Naive thymus-derived CD4-positive, alpha-beta T cell (primary cell): ENCODE data around the gene ZNF674. TPM values are rescaled to one million over a fixed set of nuclear protein-coding genes. Genes with fewer than 3 reads are reported as not detected.
A peak's percentile ranks its signal among the peaks of the same experiment; 100 is the strongest.

Experiments used
- ATAC-seq: fragments of 150-1000 bp; cut with Tn5 transposase; 2 replicates; pipeline ENCODE4 v1.10.0; 2021; ENCODE audit warnings: mild to moderate bottlenecking, moderate library complexity
- CTCF ChIA-PET: fragments of 350-600 bp; sonication (Branson Sonifier 250); formaldehyde crosslinking; loops from one replicate; lab custom pipeline; 2021; ENCODE audit warnings: antibody characterized with exemption; lab: Charles Lee
- POLR2A ChIA-PET: fragments of 350-600 bp; sonication (Branson Sonifier 250); formaldehyde crosslinking; loops from one replicate; lab custom pipeline; 2021; ENCODE audit warnings: antibody characterized with exemption, inconsistent platforms; lab: Charles Lee
- DNase-seq, 9 donors: peaks; one replicate each; pipeline versions ENCODE4 v3.0.0 to v3.0.0-alpha.2; 2020 to 2022; ENCODE audit warnings: mixed read lengths in 1 of 9
- H3K27ac ChIP-seq: one replicate; pipeline ENCODE4 v1.7.0; 2013; ENCODE audit warnings: mild to moderate bottlenecking, low read depth, low read length, moderate library complexity
- H3K27me3 ChIP-seq, 2 donors: one replicate each; pipeline ENCODE4 v1.7.0; 2013; ENCODE audit warnings: low read length in 2 of 2, mild to moderate bottlenecking in 2 of 2, moderate library complexity in 2 of 2; ENCODE audit not compliant: control insufficient read depth in 2 of 2, insufficient read depth in 2 of 2
- H3K36me3 ChIP-seq, 3 experiments: 1 replicate in 2 of 3; 2 replicates in 1 of 3; pipeline ENCODE4 v1.7.0; 2013; ENCODE audit warnings: low read length in 3 of 3, mild to moderate bottlenecking in 3 of 3, moderate library complexity in 1 of 3; ENCODE audit not compliant: insufficient read depth in 3 of 3, control insufficient read depth in 2 of 3
- H3K4me1 ChIP-seq, 2 donors: one replicate each; pipeline ENCODE4 v1.7.0; 2013; ENCODE audit warnings: low read length in 2 of 2, mild to moderate bottlenecking in 2 of 2, moderate library complexity in 1 of 2; ENCODE audit not compliant: control insufficient read depth in 2 of 2, insufficient read depth in 2 of 2
- H3K4me3 ChIP-seq: 2 replicates; pipeline ENCODE4 v1.7.0; 2013; ENCODE audit warnings: mild to moderate bottlenecking, low read length
- H3K9me3 ChIP-seq, 3 experiments: 1 replicate in 2 of 3; 2 replicates in 1 of 3; pipeline ENCODE4 v1.7.0; 2013; ENCODE audit warnings: low read length in 3 of 3; ENCODE audit not compliant: control insufficient read depth in 2 of 3
- H3K27ac Mint-ChIP-seq, 9 donors: one replicate each; pipeline ENCODE4 v1.8.0; 2020 to 2022; ENCODE audit warnings: mixed read lengths in 9 of 9, mild to moderate bottlenecking in 8 of 9, moderate library complexity in 5 of 9, inconsistent platforms in 2 of 9
- H3K27me3 Mint-ChIP-seq, 5 donors: one replicate each; pipeline ENCODE4 v1.8.0; 2021 to 2022; ENCODE audit warnings: mixed read lengths in 5 of 5, mild to moderate bottlenecking in 1 of 5
- H3K36me3 Mint-ChIP-seq, 5 donors: one replicate each; pipeline ENCODE4 v1.8.0; 2020 to 2022; ENCODE audit warnings: mixed read lengths in 5 of 5, mild to moderate bottlenecking in 3 of 5, inconsistent platforms in 1 of 5
- H3K4me1 Mint-ChIP-seq, 7 donors: one replicate each; pipeline ENCODE4 v1.8.0; 2020 to 2022; ENCODE audit warnings: mixed read lengths in 7 of 7, mild to moderate bottlenecking in 3 of 7, inconsistent platforms in 1 of 7
- H3K4me3 Mint-ChIP-seq, 10 donors: one replicate each; pipeline ENCODE4 v1.8.0; 2020 to 2022; ENCODE audit warnings: mild to moderate bottlenecking in 10 of 10, mixed read lengths in 10 of 10, moderate library complexity in 6 of 10, inconsistent platforms in 2 of 10
- H3K9me3 Mint-ChIP-seq, 11 donors: one replicate each; pipeline ENCODE4 v1.8.0; 2020 to 2022; ENCODE audit warnings: mixed read lengths in 11 of 11, mild to moderate bottlenecking in 4 of 11, inconsistent platforms in 1 of 11, moderate library complexity in 1 of 11
- intact Hi-C, 2 donors: fragments of 100-400 bp; cut with micrococcal nuclease; formaldehyde crosslinking; loops; one replicate each; pipeline ENCODE4 v1.15.1; 2023
- polyA plus RNA-seq, 2 donors: library from polyadenylated mRNA; unstranded; fragments of 300-500 nt; fragmentation: Illumina TruSeq; gene quantifications; one replicate each; pipeline ENCODE4 v1.2.3, GENCODE V29; 2021
- total RNA-seq, 6 experiments: library from RNA in 5 of 6; stranded (reverse) in 5 of 6; gene quantifications; 1 replicate in 5 of 6; 2 replicates in 1 of 6; pipeline ENCODE4 v1.2.3 and lab custom pipeline; 2021 to 2026

Gene ZNF674
- total RNA-seq = 1 to 10 TPM; 2.1 to 6.9 (median 5.8) TPM
- polyA plus RNA-seq = under 1 TPM; 0.77 to 0.86 TPM
- total RNA-seq (lab: John Stamatoyannopoulos, UW) = 6.2 reads per million, percentile 27 among the genes with 10 or more reads in this experiment

- ATAC-seq (peak; percentile 97), DNase-seq (peak; percentile 84 to 93 (median 90))
- CTCF ChIA-PET = no interaction called here
- Histone ChIP-seq H3K36me3 (no peaks in the 10 kb centered on the region), H3K4me1 (peaks cover 6 to 18% of the 10 kb centered on the region in 2 donors), H3K4me3 (peak within 1 kb of the TSS; percentile 81), H3K27ac (peak within 1 kb of the TSS; percentile 90), H3K27me3 (no peaks in the 10 kb centered on the region), H3K9me3 (no peaks in the 10 kb centered on the region)
- Mint-ChIP-seq H3K27ac (peak within 1 kb of the TSS; percentile 93 to 100 (median 96)), H3K4me1 (peaks cover 0 to 29% (median 25%) of the 10 kb centered on the region in 7 donors), H3K4me3 (peak within 1 kb of the TSS; percentile 92 to 100 (median 96)), H3K9me3 (peaks cover 0 to 4% (median 0%) of the 10 kb centered on the region in 11 donors), H3K27me3 (no peaks in the 10 kb centered on the region), H3K36me3 (peaks cover 0 to 6% (median 3%) of the 10 kb centered on the region in 5 donors)
- intact Hi-C loops = loop anchor here (1.0 to 10.0 kb wide), 13 partner anchors 28 to 1673 kb away; partner anchors contain the start of genes CHST7 (in 2 of the 2), KDM6A (in 2 of the 2), NDUFB11 (in 2 of the 2) and RBM10 (in 2 of the 2)
- POLR2A ChIA-PET = no interaction called here
Observed at GRCh38 chrX:46545111-46546005, at the start of gene ZNF674. ZNF674 (minus strand) TSS chrX:46545421; CDS start chrX:46542087, 3,334 bp downstream.

GRCh38 chrX:46589977-46590723, 44.9 kb upstream of the ZNF674 start:
- ChIA-PET POLR2A (interaction anchor here (1.2 kb wide), 1 partner anchor 21 kb away, joined by 6 read pairs; no protein-coding TSS in a partner anchor), CTCF (interaction anchor here (0.7 kb wide), 1 partner anchor 37 kb away, joined by 3 read pairs; no protein-coding TSS in a partner anchor)
- Histone ChIP-seq H3K27ac (no peak overlapping the region), H3K4me3 (no peak overlapping the region), H3K36me3 (no peaks in the 10 kb centered on the region), H3K4me1 (peaks cover 16% of the 10 kb centered on the region in 2 donors), H3K9me3 (no peaks in the 10 kb centered on the region), H3K27me3 (no peaks in the 10 kb centered on the region)
- intact Hi-C loops = loop anchor here in 1 of 2 donors (2.0 kb wide), 1 partner anchor 15 kb away; no protein-coding TSS in a partner anchor
- Mint-ChIP-seq H3K36me3 (peaks cover 0 to 9% (median 0%) of the 10 kb centered on the region in 5 donors), H3K4me1 (peaks cover 14 to 52% (median 32%) of the 10 kb centered on the region in 7 donors), H3K9me3 (no peaks in the 10 kb centered on the region), H3K27me3 (no peaks in the 10 kb centered on the region), H3K27ac (peak overlapping the region in 2 of 9 donors; percentile 42 to 45), H3K4me3 (peak overlapping the region in 1 of 10 donors; percentile 51)
- peak in 1 of 9 donors; percentile 12 for DNase-seq
- no peak for ATAC-seq

GRCh38 chrX:46588263-46588662, 43.0 kb upstream of the ZNF674 start:
- POLR2A ChIA-PET = interaction anchor here (0.7 to 1.9 kb wide), 3 partner anchors 16 to 695 kb away, joined by 4 to 8 read pairs (median 6); no protein-coding TSS in a partner anchor
- peaks cover 16% of the 10 kb centered on the region in 2 donors for H3K4me1 ChIP-seq
- H3K4me3 ChIP-seq = peak overlapping the region; percentile 28
- H3K27ac ChIP-seq = peak overlapping the region; percentile 44
- CTCF ChIA-PET = interaction anchor here (0.7 to 1.3 kb wide), 2 partner anchors 9 to 124 kb away, joined by 3 to 4 read pairs; no protein-coding TSS in a partner anchor
- Mint-ChIP-seq H3K27me3 (no peaks in the 10 kb centered on the region), H3K4me1 (peaks cover 7 to 49% (median 32%) of the 10 kb centered on the region in 7 donors), H3K9me3 (no peaks in the 10 kb centered on the region), H3K36me3 (peaks cover 0 to 8% (median 0%) of the 10 kb centered on the region in 5 donors), H3K27ac (peak overlapping the region; percentile 69 to 87 (median 85)), H3K4me3 (peak overlapping the region; percentile 68 to 86 (median 78))
- intact Hi-C loops = loop anchor here (1.0 to 2.0 kb wide), 2 partner anchors 13 kb away; no protein-coding TSS in a partner anchor
- H3K9me3 ChIP-seq = no peaks in the 10 kb centered on the region
- ATAC-seq = peak; percentile 27
- no peaks in the 10 kb centered on the region for H3K27me3 ChIP-seq
- peak in 8 of 9 donors; percentile 30 to 60 (median 48) for DNase-seq
- no peaks in the 10 kb centered on the region for H3K36me3 ChIP-seq

GRCh38 chrX:46587753-46588171, 42.5 kb upstream of the ZNF674 start:
- intact Hi-C loops = loop anchor here (1.0 to 2.0 kb wide), 4 partner anchors 12 to 42 kb away; partner anchors contain the start of gene ZNF674 (in 1 of the 2)
- no peaks in the 10 kb centered on the region for H3K9me3 Mint-ChIP-seq
- ChIA-PET POLR2A (interaction anchor here (0.6 to 1.9 kb wide), 4 partner anchors 9 to 29 kb away, joined by 3 to 8 read pairs (median 4); no protein-coding TSS in a partner anchor), CTCF (interaction anchor here (1.3 kb wide), 1 partner anchor 9 kb away, joined by 4 read pairs; no protein-coding TSS in a partner anchor)
- Histone ChIP-seq H3K4me3 (peak overlapping the region; percentile 28), H3K36me3 (no peaks in the 10 kb centered on the region), H3K27ac (peak overlapping the region; percentile 42), H3K9me3 (no peaks in the 10 kb centered on the region), H3K27me3 (no peaks in the 10 kb centered on the region), H3K4me1 (peaks cover 16% of the 10 kb centered on the region in 2 donors)
- peak overlapping the region; percentile 68 to 86 (median 78) for H3K4me3 Mint-ChIP-seq
- no peaks in the 10 kb centered on the region for H3K27me3 Mint-ChIP-seq
- peak overlapping the region; percentile 69 to 87 (median 85) for H3K27ac Mint-ChIP-seq
- DNase-seq (no peak), ATAC-seq (no peak)
- H3K4me1 Mint-ChIP-seq = peaks cover 7 to 48% (median 33%) of the 10 kb centered on the region in 7 donors
- H3K36me3 Mint-ChIP-seq = peaks cover 0 to 8% (median 0%) of the 10 kb centered on the region in 5 donors

- peaks cover 16% of the 10 kb centered on the region in 2 donors for H3K4me1 ChIP-seq
- no peak overlapping the region for H3K27ac ChIP-seq
- no peak overlapping the region for H3K4me3 ChIP-seq
- Mint-ChIP-seq H3K4me3 (peak overlapping the region in 7 of 10 donors; percentile 12 to 80 (median 52)), H3K4me1 (peaks cover 7 to 45% (median 34%) of the 10 kb centered on the region in 7 donors), H3K36me3 (peaks cover 0 to 7% (median 0%) of the 10 kb centered on the region in 5 donors), H3K27ac (peak overlapping the region in 3 of 9 donors; percentile 5 to 61 (median 60)), H3K27me3 (no peaks in the 10 kb centered on the region), H3K9me3 (no peaks in the 10 kb centered on the region)
- POLR2A ChIA-PET = interaction anchor here (0.6 to 1.9 kb wide), 5 partner anchors 9 to 30 kb away, joined by 3 to 8 read pairs (median 3); no protein-coding TSS in a partner anchor
- DNase-seq (no peak), ATAC-seq (no peak)
- no peaks in the 10 kb centered on the region for H3K36me3 ChIP-seq
- no peaks in the 10 kb centered on the region for H3K27me3 ChIP-seq
- intact Hi-C loops = loop anchor here in 1 of 2 donors (1.0 kb wide), 2 partner anchors 24 to 42 kb away; partner anchors contain the start of gene ZNF674
- CTCF ChIA-PET = interaction anchor here (1.3 kb wide), 1 partner anchor 8 kb away, joined by 4 read pairs; no protein-coding TSS in a partner anchor
- no peaks in the 10 kb centered on the region for H3K9me3 ChIP-seq
Observed at GRCh38 chrX:46587158-46587557, 41.9 kb upstream of the ZNF674 start.
